Glomerular visceral epithelial cell (primary cell): ENCODE results near the gene LOXL3.

Experiments
- DNase-seq: peaks from one replicate; pipeline ENCODE4 v3.0.0-alpha.2; 2016; ENCODE audit errors: extremely low spot score

The LOXL3 gene

DNA sequence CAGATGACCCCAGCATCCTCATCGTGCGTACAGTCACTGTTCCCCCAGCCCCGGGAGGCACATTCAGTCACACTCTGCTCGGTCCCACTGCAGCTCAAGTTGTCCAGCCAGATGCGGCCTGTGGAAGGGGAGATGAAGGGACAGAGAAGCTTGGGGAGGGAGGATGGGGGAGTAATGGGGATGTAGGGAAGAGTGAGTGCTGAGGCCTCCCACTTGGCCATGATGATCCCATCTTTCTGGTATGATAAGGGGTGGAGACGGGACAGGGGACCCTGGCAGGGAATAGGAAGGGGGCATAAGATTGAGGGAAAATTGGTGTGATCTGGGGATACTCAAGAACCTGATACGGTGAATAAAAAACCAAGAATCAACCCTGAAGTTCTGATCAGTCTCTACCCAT, 3.5 kb downstream of the LOXL3 start:
- DNase-seq = no peak

DNA sequence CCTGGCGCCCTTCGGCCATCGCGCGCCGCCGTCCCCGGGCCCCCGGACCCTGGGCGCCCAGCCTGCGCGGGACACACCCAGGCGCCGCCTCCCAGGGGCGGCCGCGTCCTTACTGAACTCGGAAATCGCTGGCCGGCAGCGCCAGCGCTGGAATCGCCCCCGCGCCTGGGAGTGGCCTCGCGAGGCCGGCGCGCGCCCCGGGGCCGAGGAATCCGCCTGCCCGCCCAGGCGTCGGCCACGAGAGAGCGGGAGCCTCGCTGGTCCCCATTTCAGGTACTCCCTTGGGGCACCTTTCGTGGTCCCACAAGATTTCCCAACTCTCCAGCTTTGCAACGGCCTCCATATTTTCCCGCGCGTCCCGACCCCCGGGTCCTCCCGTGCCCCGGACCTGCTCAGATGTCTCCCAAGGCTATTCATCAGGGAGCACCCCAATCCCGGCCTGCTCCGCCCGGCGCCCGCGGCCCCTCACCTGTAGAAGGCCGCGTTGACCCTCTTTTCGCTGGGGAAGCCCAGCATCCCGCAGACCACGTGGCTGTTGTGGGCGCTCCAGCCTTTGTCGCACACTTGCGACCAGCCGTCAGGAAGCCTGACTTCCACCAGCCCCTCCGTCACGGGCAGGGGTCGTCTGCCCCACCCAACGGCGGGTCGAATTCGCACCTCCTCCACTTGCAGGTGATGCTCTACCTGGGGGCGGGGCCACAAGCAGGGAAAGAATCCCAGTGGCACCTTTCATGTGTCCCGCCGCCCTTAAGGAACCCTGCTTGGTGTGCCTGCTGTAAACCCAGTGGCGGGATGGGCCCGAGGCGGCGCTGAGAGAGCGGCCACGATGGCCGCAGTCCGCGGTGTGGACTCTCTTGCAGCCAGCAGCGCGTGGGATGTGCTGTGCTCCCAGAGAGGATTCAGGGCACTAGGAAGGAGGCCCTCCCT, 4.6 kb downstream of the LOXL3 start:
- peak; percentile 64 for DNase-seq

DNA sequence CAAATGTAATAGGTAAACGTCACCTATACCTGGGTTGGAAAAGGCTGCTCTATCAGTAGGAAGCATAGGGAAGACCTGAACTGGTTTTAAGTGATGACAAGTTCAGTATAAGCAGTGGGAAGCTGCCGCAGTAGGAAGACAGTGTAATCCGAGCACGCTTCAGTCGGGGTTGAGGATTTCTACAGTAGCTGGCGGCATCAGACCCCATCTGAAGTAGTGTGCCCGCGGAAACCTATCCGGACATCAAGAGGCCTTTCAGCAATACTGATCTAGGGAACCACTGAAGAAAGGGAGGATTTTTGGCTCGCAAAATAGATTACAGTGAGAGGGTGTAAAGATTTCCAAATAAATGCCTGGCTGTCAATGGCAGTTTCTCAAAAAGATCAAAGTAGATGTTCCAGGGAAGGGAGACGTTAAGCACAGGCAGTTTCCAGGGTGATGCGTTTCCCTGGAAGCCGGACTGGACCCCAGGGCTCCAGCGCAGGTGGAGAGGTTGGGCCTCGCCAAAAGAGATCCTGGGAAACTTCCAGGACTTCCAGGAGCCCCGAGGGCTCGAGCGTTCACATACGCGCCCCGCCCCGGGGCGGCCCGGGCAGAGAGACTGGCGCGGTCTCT, 5.3 kb downstream of the LOXL3 start:
- no peak for DNase-seq

DNA sequence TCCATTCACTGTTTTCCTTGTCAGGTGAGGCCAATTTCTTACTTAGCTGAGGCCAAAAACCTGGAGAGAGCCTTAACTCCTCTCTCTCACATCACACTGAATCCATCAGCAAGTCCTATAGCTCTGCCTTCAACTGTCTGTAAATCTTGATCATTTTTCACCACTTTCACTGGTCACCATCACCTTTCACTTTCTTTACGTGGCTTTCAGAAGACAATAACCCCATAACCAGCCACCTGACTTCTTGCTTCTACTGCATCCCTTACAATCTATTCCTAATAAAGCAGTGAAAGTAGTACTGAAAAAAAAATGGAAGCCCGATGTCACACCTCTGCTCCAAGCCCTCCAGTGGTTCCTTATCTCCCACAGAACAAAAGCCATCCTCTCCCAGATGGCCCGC, 7.7 kb downstream of the LOXL3 start:
- DNase-seq = no peak

DNA sequence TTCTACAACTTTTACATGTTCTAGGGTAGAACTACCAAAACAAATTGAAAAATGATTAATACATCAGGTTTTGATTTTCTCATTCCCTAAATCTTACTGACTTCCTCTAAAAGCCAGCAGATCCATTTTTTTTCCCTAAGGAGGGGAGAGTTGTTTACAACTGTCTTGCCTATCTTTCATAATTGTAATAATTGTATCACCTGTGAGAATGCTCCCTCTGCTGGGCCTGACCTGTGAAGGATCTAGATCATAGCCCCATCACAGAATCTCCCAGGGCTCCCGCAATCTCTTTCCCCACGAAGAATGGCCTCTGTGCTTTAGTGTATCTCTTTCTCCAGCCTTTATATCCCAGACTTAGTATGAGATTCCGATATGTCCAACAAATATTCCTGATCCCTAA, 9.1 kb downstream of the LOXL3 start:
- no peak for DNase-seq

DNA sequence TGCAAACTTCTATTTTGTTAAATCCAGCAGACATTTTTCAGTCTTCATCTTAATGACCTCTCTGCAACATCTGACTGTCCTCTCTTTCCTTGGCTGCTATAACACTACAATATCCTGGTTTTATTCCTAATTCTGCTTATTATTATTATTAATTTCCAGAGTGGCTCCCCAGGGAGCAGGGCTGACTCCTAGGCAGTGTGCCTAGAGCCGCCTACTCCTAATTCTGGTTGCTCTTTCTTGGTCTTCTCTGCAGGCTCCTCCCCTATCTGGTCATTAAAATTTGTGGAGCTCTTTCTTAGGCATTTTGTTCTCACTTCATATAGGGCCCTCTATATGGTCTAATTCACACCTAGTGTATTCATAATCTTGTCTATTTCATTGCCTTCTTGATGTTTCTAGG, 10.8 kb downstream of the LOXL3 start:
- no peak for DNase-seq

DNA sequence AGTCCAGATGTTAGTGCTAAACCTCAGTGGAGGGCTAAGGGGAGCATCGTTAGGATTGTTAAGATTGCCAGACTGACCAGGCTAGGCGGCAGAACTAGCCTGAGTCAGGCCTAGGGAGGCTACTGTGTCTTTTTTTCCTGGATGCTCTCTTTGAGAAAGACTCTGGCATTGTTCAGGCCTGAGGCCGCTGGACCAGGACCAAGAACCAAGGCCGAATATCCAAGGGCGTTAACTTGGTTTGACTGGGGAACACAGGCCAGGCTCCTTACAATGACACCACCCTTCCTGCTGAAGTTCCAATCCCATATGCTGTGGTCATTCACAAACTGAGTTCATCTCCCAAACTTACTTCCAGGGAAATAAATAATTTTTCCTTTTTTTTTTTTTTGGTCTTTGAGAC, 13.5 kb downstream of the LOXL3 start:
- DNase-seq = no peak

DNA sequence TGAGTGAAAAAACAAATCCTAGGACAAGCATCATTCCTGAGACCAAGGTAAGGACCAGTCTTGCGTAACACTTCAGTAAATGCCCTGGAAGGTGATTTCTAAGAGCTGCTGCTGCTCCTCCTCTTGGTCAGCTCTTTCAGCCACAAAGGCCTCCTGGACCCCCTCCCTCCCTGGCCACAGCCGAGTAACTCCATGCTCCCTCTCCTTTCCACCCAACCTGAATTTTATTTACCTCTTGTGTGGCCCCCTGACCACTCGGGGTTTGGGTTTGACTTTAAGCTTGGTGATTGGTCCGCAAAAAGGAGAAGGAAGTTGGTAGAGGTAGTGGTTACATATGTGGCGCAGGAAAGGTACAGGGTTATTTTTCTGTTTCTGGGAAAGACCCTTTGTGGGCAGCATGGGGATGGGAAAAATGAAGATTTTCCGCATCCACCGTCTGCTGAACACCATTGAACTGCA, 14.8 kb downstream of the LOXL3 start:
- DNase-seq = no peak

DNA sequence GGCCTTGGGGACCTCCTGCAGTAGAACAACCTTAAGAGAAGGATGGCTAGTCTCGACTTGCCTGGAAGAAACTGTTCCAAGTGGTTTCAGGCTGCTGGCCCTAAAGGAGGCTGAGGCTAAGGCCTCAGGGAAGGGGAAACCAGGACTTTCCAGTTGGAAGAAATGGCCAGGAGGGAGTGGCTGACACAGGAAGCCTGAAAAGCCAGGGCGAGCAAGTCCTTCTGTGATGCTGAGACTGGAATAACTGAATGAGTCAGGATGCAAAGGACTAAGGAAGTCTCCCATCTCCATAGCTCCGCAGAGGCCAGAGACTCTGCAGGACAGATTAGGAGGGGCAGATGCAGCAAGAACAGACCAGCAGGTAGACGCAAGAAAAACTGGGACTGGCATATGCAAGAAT, 16.6 kb downstream of the LOXL3 start:
- no peak for DNase-seq

DNA sequence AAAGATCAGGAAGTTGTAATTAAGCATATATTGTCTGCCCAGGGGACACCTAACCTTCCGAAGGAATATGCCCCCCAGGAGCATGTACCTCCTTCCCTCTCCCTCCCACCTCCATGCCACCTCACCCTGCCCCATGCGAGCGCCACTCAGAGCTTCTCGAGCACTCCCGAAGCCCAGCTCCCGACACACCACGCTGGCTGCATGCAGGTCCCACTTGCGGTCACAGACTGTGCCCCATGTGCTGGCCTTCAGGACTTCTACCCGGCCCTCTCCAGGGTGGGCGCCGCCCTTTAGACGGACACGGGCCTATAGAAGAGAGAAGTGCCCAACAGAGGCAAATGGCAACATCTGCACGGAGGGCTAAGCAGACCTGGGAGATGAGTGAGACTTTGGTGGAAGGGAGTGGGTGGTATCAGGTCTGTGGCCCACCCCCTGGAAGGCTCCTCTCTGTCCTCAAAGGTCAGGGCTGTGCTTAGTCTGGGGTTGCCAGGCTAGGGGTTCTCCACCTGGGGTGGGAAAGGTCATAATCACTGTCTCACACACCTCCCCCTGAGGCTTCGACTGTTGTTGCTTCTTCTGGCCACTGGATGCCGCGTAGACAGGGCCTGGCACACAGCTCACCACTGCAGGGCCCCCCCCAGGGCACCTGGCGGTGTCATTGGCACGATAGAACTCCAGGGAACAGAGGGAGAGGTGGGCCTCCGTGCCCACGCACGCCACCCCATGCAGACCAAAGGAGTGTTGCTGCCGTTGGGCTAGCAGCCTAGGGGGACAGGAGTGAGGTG, 17.4 kb downstream of the LOXL3 start:
- no peak for DNase-seq

DNA sequence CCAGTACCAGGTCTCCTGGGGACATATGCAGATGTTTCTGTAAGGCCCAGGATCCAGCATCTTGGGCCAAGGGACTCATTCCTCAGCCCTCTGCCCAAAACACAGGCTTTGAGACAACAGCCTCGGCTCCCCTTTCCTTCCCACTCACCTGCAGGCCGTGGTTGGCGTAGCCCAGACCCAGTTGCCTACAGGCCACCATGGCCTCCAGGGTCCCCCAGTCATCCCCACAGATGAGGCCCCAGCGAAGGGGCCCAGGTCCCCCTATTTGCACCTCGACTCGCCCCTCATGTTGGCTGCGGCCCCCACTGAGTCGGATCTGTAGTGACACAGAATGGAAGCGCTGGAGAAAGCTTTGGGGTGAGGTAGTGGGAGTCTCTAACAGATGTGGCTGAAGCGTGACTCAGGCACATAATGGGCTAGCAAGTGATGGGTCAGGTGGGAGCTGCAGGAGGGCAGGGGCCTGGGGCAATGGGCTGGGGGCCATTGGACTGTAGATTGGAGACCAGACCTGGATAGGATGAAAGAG, 18.2 kb downstream of the LOXL3 start:
- no peak for DNase-seq

DNA sequence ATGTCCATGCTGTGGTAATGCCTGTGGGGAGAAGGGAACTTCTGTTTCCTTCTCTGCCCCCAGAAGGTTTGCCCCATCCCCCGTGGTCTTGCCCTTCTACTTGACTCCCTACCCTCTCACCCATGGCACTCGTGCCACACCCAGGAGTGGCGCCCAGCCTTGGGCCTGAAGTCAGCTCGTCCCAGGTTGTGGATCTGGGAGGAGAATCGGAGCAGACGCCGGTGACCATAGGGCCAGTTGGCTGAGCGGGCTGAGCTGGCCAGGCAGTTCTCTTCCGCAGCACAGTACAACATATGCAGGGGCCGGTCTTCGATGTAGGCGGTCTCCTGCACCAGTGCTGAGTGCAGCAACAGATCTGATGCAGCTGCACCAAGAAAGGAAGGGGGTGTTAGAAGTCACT, 19.3 kb downstream of the LOXL3 start:
- no peak for DNase-seq

DNA sequence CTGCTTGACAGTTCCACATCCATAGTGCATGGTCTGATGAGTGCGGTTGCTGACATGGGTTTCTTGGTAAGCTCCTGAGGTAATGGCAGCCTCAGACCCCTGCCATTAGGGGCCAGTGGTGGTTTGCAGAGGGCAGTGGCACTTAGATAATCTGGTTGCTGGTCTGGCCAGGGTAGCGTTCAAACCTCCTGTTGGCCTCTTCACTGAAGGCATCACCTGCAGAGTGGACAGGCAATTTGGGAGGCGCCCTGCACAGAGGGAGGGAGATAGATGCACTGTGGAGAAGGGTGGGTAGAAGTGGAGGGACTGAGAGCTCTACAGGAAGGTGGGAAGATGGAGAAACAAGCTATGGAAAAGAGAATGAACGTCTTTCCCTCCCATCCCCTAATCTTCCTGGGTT, 20.3 kb downstream of the LOXL3 start:
- DNase-seq = no peak

DNA sequence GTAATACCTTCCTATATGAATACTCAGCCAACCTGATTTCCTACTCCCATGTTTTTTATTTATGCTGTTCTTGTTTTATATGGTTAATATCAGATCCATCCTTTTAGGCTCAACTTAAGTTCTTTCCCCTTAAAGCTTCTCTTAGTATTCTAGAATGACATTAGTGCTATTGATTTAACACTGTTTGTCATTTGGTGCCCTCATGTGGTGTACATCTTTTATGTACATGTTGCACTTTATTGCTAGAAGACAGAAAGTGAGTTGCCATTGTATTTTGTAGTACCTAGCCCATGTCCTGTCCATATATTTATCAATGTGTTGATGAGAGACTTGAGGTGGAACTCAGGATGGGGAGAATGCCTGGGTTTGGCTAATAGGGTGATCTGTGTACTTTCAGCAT, 21.5 kb downstream of the LOXL3 start:
- DNase-seq = no peak

DNA sequence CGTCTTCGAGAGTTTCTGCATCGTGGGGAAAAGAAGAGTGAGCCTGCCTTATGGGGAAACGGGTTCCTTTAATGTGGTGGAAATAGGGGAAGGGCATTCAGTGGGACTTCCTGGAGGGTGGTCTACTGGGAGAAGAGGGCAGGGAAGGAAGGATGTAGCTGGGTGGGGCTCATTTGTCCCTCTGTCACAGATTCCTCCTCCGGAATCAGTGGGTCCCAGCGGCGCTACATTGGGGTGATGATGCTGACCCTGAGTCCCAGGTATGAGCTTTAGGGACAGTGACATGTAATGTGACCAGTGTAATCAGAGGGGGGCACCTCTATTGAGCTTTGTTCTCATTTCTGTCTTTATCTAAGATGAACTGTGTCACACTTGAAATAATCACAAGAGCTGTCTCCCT, 22.1 kb downstream of the LOXL3 start:
- no peak for DNase-seq

DNA sequence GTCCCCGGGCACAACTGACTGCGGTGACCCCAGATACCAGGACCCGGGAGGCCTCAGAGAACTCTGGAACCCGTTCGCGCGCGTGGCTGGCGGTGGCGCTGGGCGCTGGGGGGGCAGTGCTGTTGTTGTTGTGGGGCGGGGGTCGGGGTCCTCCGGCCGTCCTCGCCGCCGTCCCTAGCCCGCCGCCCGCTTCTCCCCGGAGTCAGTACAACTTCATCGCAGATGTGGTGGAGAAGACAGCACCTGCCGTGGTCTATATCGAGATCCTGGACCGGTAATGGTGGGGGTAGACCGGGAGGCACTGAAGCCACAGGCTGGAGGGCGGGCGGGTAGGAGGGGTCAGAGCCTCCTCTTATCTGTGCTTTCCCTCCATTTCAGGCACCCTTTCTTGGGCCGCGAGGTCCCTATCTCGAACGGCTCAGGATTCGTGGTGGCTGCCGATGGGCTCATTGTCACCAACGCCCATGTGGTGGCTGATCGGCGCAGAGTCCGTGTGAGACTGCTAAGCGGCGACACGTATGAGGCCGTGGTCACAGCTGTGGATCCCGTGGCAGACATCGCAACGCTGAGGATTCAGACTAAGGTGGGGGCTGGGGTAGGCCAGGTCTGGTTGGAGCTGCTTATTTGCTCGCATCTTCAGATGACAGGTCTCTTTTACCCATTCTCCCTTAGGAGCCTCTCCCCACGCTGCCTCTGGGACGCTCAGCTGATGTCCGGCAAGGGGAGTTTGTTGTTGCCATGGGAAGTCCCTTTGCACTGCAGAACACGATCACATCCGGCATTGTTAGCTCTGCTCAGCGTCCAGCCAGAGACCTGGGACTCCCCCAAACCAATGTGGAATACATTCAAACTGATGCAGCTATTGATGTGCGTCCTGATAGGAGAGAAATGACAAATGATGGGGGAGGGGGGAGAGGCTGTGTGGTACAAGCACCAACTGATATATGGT, 23.2 kb downstream of the LOXL3 start:
- DNase-seq = peak; percentile 31

DNA sequence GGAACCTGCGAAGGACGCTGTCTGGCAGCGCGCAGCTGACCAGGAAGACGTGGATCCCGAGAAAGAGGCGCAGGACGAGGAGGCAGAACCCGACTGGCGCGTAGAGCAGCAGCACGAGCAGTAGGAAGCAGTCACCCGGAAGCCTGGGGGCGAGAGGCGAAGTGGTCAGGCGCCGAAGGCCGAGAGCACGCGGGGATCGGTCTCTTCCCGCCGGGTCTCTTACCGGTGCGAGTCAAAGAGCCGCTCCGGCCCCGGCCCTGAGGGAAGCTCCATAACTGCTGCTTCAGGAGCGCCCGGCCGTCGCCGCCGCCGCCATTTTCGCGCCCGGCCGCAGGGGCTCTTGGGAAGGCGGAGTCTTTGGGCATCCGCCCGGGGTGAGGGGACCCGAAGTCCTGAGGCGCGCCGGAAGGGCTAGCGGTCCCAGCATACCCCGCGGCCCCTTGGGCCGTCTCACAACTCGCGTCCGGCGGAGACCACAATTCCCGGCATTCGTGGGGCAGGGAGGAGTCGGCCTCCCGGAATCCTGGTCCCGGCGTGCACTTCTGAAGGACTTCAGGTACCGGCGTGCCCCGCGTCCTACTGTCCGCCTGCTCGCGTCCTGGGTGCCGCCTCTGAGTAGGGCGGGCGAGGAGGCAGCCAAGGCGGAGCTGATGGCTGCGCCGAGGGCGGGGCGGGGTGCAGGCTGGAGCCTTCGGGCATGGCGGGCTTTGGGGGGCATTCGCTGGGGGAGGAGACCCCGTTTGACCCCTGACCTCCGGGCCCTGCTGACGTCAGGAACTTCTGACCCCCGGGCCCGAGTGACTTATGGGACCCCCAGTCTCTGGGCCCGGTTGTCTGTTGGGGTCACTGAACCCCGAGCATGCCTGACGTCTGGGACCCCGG, 24.1 kb downstream of the LOXL3 start, which contains the start of the genes AUP1 and HTRA2:
Gene AUP1, minus strand, starts transcription at position 350 of the 882 bp plus-strand sequence. Its CDS starts 77 bp downstream, at position 273.
Gene HTRA2, plus strand, starts transcription at position 577 of the 882 bp plus-strand sequence. Its CDS starts 74 bp downstream, at position 651.
- peak; percentile 98 for DNase-seq

DNA sequence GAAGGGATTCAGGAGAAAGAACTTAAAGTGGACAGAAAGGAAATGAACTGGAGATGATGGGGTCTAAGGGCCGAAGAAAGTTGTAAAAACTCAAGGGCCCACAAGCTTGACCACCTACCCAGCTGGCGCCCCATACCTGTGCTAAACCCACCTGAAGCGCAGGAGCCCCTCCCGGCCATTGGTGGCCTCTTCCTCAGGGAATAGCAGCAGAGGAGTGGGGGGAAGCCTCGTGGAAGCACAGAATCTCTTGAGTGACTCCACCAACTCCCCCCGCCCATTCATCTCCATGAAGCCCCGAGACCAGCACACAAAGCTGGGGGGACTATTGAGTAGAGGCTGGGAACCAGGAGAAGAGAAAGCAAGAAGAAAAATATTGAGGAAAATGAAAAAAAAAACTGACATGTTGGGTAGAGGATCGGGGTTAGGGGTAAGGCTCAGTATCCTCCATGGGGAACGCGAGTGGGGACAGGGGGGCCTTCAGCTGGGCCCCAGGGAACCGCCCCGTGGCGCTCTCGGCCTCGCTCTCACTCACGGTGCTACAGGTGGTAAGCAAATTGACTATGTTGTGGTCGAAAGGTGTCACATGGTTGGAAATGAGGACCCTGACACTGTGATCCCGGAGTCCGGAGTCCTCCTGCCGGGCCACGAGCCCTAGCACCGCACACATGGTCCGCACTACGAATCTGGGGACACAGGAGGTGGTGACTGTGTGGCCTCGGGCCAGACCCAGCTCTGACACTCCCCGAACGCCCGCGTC, 25.0 kb downstream of the LOXL3 start:
- no peak for DNase-seq

DNA sequence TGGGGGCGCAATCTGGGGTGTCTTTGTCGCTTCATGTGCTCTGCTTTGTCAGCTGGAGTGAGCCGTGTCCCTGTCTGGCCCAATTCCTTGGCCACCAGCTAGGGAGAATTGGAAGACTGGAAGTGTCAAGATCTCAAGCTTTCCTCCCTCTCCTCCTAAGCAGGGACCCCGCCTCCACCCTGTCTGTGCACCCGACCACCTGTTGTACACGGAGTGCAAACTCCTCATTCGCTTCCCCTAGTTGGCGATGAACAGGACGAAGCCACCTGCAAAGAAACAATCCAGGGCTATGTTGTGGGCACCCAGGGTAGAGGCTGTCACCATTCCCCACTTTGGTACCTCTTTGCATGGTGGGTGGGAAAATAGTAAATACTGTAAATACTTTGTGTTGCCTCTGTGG, 26.0 kb downstream of the LOXL3 start:
- no peak for DNase-seq
